ENCODE results near the gene CC2D2A. TPM values are rescaled to one million over a fixed set of nuclear protein-coding genes. Genes with fewer than 3 reads are reported as not detected.

The CC2D2A gene
- total RNA-seq, 1 experiment from 2014 or later = 10.2 TPM

GRCh38 chr4:15550491-15550890 lies 80.8 kb downstream of the CC2D2A start:
- peaks cover under 1% of the 10 kb centered on the region; the same call in 1 of the 2 replicates for H3K36me3 Mint-ChIP-seq
- H3K9me3 Mint-ChIP-seq = no peaks in the 10 kb centered on the region
- H3K4me3 Mint-ChIP-seq = no peak overlapping the region
- DNase-seq (ENCODE audit: low spot score) = no peak
- peaks cover 7% of the 10 kb centered on the region; the same call in 1 of the 2 replicates for H3K4me1 Mint-ChIP-seq
- ATAC-seq = no peak
- ChIA-PET POLR2A (interaction anchor here (0.6 kb wide), 1 partner anchor 271 kb away, joined by 5 read pairs; no protein-coding TSS in a partner anchor), CTCF (no interaction called here)
- H3K27ac Mint-ChIP-seq = no peak overlapping the region
- TF ChIP-seq EMX1 (CRISPR knock-in tag; IDR thresholded peaks at IDR 0.05) = no peak
- TF ChIP-seq IRF1 (CRISPR knock-in tag; IDR thresholded peaks at IDR 0.05) = no peak
- TF ChIP-seq, protein P1, sequence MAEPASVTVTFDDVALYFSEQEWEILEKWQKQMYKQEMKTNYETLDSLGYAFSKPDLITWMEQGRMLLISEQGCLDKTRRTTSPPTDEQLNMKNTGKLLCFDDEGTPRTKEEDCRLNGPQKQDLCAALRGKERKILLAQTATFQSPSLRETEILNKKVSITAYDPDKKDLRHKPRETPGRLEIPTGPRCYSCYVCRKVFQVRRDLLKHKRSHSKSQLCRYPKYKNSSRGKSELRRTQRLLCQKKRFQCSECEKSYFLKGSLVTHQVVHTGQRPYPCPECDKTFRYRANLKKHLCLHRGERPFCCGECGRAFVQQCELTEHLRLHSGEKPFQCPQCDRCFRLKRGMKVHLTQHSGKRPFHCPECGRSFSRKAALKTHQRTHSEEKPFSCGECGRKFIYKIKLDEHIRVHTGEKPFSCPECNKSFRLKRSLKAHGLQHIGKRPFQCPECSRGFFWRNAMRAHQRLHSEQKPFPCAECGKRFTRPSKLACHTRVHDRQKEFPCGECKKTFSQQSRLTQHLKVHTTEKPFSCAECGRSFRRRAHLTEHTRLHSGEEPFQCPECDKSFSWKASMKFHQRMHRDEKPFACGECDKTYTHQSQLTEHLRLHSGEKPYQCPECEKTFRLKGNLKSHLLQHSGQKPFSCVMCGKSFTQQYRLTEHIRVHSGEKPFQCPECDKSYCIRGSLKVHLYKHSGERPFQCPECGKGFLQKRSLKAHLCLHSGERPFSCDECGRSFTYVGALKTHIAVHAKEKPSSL (CRISPR knock-in tag; conservative IDR thresholded peaks at IDR 0.05) = no peak
- TF ChIP-seq, protein P2, sequence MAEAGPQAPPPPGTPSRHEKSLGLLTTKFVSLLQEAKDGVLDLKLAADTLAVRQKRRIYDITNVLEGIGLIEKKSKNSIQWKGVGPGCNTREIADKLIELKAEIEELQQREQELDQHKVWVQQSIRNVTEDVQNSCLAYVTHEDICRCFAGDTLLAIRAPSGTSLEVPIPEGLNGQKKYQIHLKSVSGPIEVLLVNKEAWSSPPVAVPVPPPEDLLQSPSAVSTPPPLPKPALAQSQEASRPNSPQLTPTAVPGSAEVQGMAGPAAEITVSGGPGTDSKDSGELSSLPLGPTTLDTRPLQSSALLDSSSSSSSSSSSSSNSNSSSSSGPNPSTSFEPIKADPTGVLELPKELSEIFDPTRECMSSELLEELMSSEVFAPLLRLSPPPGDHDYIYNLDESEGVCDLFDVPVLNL (CRISPR knock-in tag; IDR thresholded peaks at IDR 0.05; ENCODE audit: borderline replicate concordance, low read depth) = no peak
- TF ChIP-seq, protein P3, sequence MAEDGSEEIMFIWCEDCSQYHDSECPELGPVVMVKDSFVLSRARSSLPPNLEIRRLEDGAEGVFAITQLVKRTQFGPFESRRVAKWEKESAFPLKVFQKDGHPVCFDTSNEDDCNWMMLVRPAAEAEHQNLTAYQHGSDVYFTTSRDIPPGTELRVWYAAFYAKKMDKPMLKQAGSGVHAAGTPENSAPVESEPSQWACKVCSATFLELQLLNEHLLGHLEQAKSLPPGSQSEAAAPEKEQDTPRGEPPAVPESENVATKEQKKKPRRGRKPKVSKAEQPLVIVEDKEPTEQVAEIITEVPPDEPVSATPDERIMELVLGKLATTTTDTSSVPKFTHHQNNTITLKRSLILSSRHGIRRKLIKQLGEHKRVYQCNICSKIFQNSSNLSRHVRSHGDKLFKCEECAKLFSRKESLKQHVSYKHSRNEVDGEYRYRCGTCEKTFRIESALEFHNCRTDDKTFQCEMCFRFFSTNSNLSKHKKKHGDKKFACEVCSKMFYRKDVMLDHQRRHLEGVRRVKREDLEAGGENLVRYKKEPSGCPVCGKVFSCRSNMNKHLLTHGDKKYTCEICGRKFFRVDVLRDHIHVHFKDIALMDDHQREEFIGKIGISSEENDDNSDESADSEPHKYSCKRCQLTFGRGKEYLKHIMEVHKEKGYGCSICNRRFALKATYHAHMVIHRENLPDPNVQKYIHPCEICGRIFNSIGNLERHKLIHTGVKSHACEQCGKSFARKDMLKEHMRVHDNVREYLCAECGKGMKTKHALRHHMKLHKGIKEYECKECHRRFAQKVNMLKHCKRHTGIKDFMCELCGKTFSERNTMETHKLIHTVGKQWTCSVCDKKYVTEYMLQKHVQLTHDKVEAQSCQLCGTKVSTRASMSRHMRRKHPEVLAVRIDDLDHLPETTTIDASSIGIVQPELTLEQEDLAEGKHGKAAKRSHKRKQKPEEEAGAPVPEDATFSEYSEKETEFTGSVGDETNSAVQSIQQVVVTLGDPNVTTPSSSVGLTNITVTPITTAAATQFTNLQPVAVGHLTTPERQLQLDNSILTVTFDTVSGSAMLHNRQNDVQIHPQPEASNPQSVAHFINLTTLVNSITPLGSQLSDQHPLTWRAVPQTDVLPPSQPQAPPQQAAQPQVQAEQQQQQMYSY (CRISPR knock-in tag; IDR thresholded peaks at IDR 0.05) = no peak
- no peak for TF ChIP-seq NR3C1 (CRISPR knock-in tag; conservative IDR thresholded peaks at IDR 0.05; ENCODE audit: low read depth)
- no peak for TF ChIP-seq SOX15 (CRISPR knock-in tag; IDR thresholded peaks at IDR 0.05)
- no peak for TF ChIP-seq ESRRA (CRISPR knock-in tag; IDR thresholded peaks at IDR 0.05; ENCODE audit: borderline replicate concordance)
- TF ChIP-seq ZNF281 (CRISPR knock-in tag; IDR thresholded peaks at IDR 0.05) = no peak
- TF ChIP-seq, protein P4, sequence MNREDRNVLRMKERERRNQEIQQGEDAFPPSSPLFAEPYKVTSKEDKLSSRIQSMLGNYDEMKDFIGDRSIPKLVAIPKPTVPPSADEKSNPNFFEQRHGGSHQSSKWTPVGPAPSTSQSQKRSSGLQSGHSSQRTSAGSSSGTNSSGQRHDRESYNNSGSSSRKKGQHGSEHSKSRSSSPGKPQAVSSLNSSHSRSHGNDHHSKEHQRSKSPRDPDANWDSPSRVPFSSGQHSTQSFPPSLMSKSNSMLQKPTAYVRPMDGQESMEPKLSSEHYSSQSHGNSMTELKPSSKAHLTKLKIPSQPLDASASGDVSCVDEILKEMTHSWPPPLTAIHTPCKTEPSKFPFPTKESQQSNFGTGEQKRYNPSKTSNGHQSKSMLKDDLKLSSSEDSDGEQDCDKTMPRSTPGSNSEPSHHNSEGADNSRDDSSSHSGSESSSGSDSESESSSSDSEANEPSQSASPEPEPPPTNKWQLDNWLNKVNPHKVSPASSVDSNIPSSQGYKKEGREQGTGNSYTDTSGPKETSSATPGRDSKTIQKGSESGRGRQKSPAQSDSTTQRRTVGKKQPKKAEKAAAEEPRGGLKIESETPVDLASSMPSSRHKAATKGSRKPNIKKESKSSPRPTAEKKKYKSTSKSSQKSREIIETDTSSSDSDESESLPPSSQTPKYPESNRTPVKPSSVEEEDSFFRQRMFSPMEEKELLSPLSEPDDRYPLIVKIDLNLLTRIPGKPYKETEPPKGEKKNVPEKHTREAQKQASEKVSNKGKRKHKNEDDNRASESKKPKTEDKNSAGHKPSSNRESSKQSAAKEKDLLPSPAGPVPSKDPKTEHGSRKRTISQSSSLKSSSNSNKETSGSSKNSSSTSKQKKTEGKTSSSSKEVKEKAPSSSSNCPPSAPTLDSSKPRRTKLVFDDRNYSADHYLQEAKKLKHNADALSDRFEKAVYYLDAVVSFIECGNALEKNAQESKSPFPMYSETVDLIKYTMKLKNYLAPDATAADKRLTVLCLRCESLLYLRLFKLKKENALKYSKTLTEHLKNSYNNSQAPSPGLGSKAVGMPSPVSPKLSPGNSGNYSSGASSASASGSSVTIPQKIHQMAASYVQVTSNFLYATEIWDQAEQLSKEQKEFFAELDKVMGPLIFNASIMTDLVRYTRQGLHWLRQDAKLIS (CRISPR knock-in tag; IDR thresholded peaks at IDR 0.05; ENCODE audit: borderline replicate concordance) = no peak
- no peak for TF ChIP-seq ZNF416 (CRISPR knock-in tag; IDR thresholded peaks at IDR 0.05)
- TF ChIP-seq NFATC4 (CRISPR knock-in tag; IDR thresholded peaks at IDR 0.05) = no peak
- no peak for TF ChIP-seq OVOL2 (CRISPR knock-in tag; IDR thresholded peaks at IDR 0.05; ENCODE audit: borderline replicate concordance)
- no peaks in the 10 kb centered on the region for H3K27me3 Mint-ChIP-seq (ENCODE audit: low read depth)

All from WTC11 (cell line).